Endothelial cell of umbilical vein (primary cell): ENCODE results near the gene ZBTB7C. TPM values are rescaled to one million over a fixed set of nuclear protein-coding genes. Genes with fewer than 3 reads are reported as not detected.

ENCODE experiments used
- BruUV-seq: library from RNA; stranded (reverse); fragments of 400-500 nt; replicated peaks from 2 replicates; lab custom pipeline; 2021; lab: Mats Ljungman, UMichigan
- CTCF ChIA-PET: fragments of 300-600, 350-600 bp; sonication (Branson Sonifier 250); formaldehyde crosslinking; loops from one replicate; lab custom pipeline; 2021; ENCODE audit warnings: antibody characterized with exemption, inconsistent platforms; lab: Charles Lee
- POLR2A ChIA-PET: fragments of 300-600, 350-600 bp; sonication (Branson Sonifier 250); formaldehyde crosslinking; loops from one replicate; lab custom pipeline; 2021; ENCODE audit warnings: antibody characterized with exemption, inconsistent platforms; lab: Charles Lee
- DNase-seq: peaks from one replicate; pipeline ENCODE4 v3.0.0-alpha.2; 2011; ENCODE audit warnings: low read depth, low spot score
- FAIRE-seq: peaks from 2 replicates; lab custom pipeline; 2011; peaks lifted over from hg19 to GRCh38; lab: Jason Lieb, UNC
- H2AFZ ChIP-seq: 2 replicates; pipeline ENCODE4 v1.6.0; 2012; ENCODE audit warnings: low read depth, low read length, control low read depth, inconsistent platforms
- H3K27ac ChIP-seq: 2 replicates; pipeline ENCODE4 v1.5.1; 2011; ENCODE audit warnings: low read depth, mild to moderate bottlenecking, control low read depth, low read length, moderate library complexity; ENCODE audit not compliant: insufficient read depth
- H3K27me3 ChIP-seq, 2 experiments: 2 replicates each; pipeline versions ENCODE4 v1.6.0 to v1.6.1; 2011; ENCODE audit warnings: low read length in 2 of 2, mixed read lengths in 1 of 2; ENCODE audit not compliant: control insufficient read depth in 2 of 2, insufficient read depth in 2 of 2
- H3K36me3 ChIP-seq, 2 experiments: 2 replicates in 1 of 2; 3 replicates in 1 of 2; pipeline ENCODE4 v1.5.1; 2011; ENCODE audit warnings: low read length in 2 of 2, mild to moderate bottlenecking in 1 of 2, moderate library complexity in 1 of 2; ENCODE audit not compliant: control insufficient read depth in 2 of 2, insufficient read depth in 2 of 2; ENCODE audit errors: extremely low read depth in 1 of 2
- H3K4me1 ChIP-seq: 3 replicates; pipeline ENCODE4 v1.5.1; 2011; ENCODE audit warnings: mild to moderate bottlenecking, low read length; ENCODE audit not compliant: control insufficient read depth, insufficient read depth; ENCODE audit errors: extremely low read depth
- H3K4me2 ChIP-seq: 2 replicates; pipeline ENCODE4 v1.6.1; 2011; ENCODE audit warnings: low read length, control low read depth, mixed read lengths; ENCODE audit not compliant: insufficient read depth
- H3K4me3 ChIP-seq, 3 experiments: fragments of 200-600 bp in 1 of 3; sonication (generic), shearing (Covaris generic) in 1 of 3; replicated peaks in 1 of 3; 2 replicates each; pipeline ENCODE4 v1.5.1; 2011 to 2016; ENCODE audit warnings: control low read depth in 3 of 3, low read length in 3 of 3, mild to moderate bottlenecking in 2 of 3, inconsistent platforms in 1 of 3, low read depth in 1 of 3, moderate library complexity in 1 of 3; ENCODE audit not compliant: insufficient read depth in 1 of 3
- H3K79me2 ChIP-seq: 2 replicates; pipeline ENCODE4 v1.6.0; 2012; ENCODE audit warnings: low read length, inconsistent platforms; ENCODE audit not compliant: control insufficient read depth, insufficient read depth
- H3K9ac ChIP-seq: replicated peaks from 2 replicates; pipeline ENCODE3; 2011; ENCODE audit warnings: low read length, control low read depth; ENCODE audit not compliant: insufficient read depth; ENCODE audit errors: extremely low read depth
- H3K9me1 ChIP-seq: replicated peaks from 3 replicates; pipeline ENCODE4 v1.6.0; 2011; ENCODE audit warnings: mild to moderate bottlenecking, low read length; ENCODE audit not compliant: control insufficient read depth, insufficient read depth; ENCODE audit errors: extremely low read depth
- H3K9me3 ChIP-seq: replicated peaks from 2 replicates; pipeline ENCODE4 v1.5.1; 2012; ENCODE audit warnings: low read length, inconsistent platforms; ENCODE audit not compliant: control insufficient read depth, insufficient read depth
- H4K20me1 ChIP-seq: replicated peaks from 2 replicates; pipeline ENCODE3; 2011; ENCODE audit warnings: mild to moderate bottlenecking, low read length; ENCODE audit not compliant: control insufficient read depth, insufficient read depth; ENCODE audit errors: extremely low read depth
- CTCF ChIP-seq, 2 donors: IDR thresholded peaks; 1 replicate in 1 of 2; 2 replicates in 1 of 2; pipeline ENCODE4 v1.5.1; 2011; ENCODE audit warnings: low read length in 2 of 2, mild to moderate bottlenecking in 2 of 2, moderate library complexity in 2 of 2, control low read depth in 1 of 2, inconsistent platforms in 1 of 2, low read depth in 1 of 2; ENCODE audit not compliant: insufficient read depth in 1 of 2; ENCODE audit errors: extremely low read depth in 1 of 2
- EZH2 ChIP-seq: IDR thresholded peaks from 2 replicates; pipeline ENCODE4 v1.6.1; 2012; ENCODE audit warnings: borderline replicate concordance, low read depth, mild to moderate bottlenecking, moderate library complexity, low read length, inconsistent platforms; ENCODE audit not compliant: severe bottlenecking
- FOS ChIP-seq: IDR thresholded peaks from 2 replicates; pipeline ENCODE4 v1.6.1; 2011; ENCODE audit warnings: mild to moderate bottlenecking, low read length, moderate library complexity, borderline replicate concordance; ENCODE audit not compliant: insufficient read depth
- GATA2 ChIP-seq: IDR thresholded peaks from 2 replicates; pipeline ENCODE4 v1.7.0; 2011; ENCODE audit warnings: low read depth, mild to moderate bottlenecking, moderate library complexity, mixed read lengths, low read length; ENCODE audit not compliant: insufficient read length, insufficient read depth
- JUN ChIP-seq: IDR thresholded peaks from 2 replicates; pipeline ENCODE4 v1.6.1; 2011; ENCODE audit warnings: borderline replicate concordance, low read depth; ENCODE audit not compliant: insufficient read length, insufficient read depth
- MAX ChIP-seq: IDR thresholded peaks from 2 replicates; pipeline ENCODE4 v1.6.1; 2011; ENCODE audit not compliant: insufficient read depth, insufficient read length
- MYC ChIP-seq: IDR thresholded peaks from one replicate; pipeline ENCODE4 v1.6.1; 2011; ENCODE audit warnings: mild to moderate bottlenecking, low read depth, low read length
- POLR2A ChIP-seq: IDR thresholded peaks from 2 replicates; pipeline ENCODE4 v1.6.1; 2012; ENCODE audit warnings: low read depth, mild to moderate bottlenecking, control low read depth, low read length
- POLR2AphosphoS5 ChIP-seq: IDR thresholded peaks from 2 replicates; pipeline ENCODE4 v1.6.1; 2012; ENCODE audit warnings: low read depth, mild to moderate bottlenecking, control low read depth, low read length, moderate library complexity; ENCODE audit not compliant: insufficient read depth
- dilution Hi-C: fragments of 300-500 bp; cut with MboI; formaldehyde crosslinking; loops from one replicate; pipeline ENCODE4 v1.15.0; 2019; ENCODE audit warnings: low sequenced_read_pairs; ENCODE audit not compliant: extremely low pct_ligation_motif_present
- intact Hi-C: fragments of 100-400 bp; cut with micrococcal nuclease; formaldehyde crosslinking; loops from one replicate; pipeline ENCODE4 v1.10.0; 2022
- polyA plus RNA-seq, 4 experiments: library from polyadenylated mRNA; depleted of rRNA in 3 of 4; stranded (reverse) in 3 of 4; unstranded in 1 of 4; fragments of >200 nt; gene quantifications; 2 replicates each; pipeline versions ENCODE4 v1.2.1 to v1.2.3, GENCODE V29; 2011 to 2012; ENCODE audit warnings: missing spikeins in 1 of 4
- total RNA-seq: library from RNA; stranded (reverse); gene quantifications from 2 replicates; pipeline ENCODE4 v1.2.3, GENCODE V29; 2021

ZBTB7C gene
- total and polyA plus RNA-seq, 2 donors (not counting 3 experiments of a cell fraction or from before 2014, with no cell fraction given): not detected

- Histone ChIP-seq H3K9ac (no peak overlapping the region), H3K9me3 (no peaks in the 10 kb centered on the region), H3K4me1 (no peaks in the 10 kb centered on the region), H3K79me2 (no peaks in the 10 kb centered on the region), H3K27me3 (no peaks in the 10 kb centered on the region), H3K4me2 (no peak overlapping the region), H3K27ac (no peak overlapping the region), H3K4me3 (no peak overlapping the region), H3K36me3 (no peaks in the 10 kb centered on the region), H4K20me1 (no peaks in the 10 kb centered on the region), H2AFZ (no peak overlapping the region), H3K9me1 (no peaks in the 10 kb centered on the region)
- FAIRE-seq: no peak
- ChIA-PET CTCF (no interaction called here), POLR2A (no interaction called here)
- no peak for DNase-seq
- TF ChIP-seq CTCF (IDR thresholded peaks at IDR 0.05; ENCODE audit: extremely low read depth in 1 of 2, insufficient read depth in 1 of 2, low read depth in 1 of 2, low read length in 2 of 2) (no peak), MAX (no peak), POLR2A (no peak), MYC (no peak), FOS (no peak), POLR2AphosphoS5 (no peak), EZH2 (no peak), GATA2 (no peak), JUN (no peak)
- BruUV-seq: no TSS peak
- dilution Hi-C loops: no loop called here
- intact Hi-C loops: no loop called here
Measured at GRCh38 chr18:48219037-48219809, 190.0 kb downstream of the ZBTB7C start.
